ENCODE results near the gene NOMO2.
"Not testable (repeated sequence)": the region's sequence is repeated elsewhere in the genome, so short reads cannot be mapped to it uniquely, and the experiment has no call there.

The NOMO2 gene

DNA sequence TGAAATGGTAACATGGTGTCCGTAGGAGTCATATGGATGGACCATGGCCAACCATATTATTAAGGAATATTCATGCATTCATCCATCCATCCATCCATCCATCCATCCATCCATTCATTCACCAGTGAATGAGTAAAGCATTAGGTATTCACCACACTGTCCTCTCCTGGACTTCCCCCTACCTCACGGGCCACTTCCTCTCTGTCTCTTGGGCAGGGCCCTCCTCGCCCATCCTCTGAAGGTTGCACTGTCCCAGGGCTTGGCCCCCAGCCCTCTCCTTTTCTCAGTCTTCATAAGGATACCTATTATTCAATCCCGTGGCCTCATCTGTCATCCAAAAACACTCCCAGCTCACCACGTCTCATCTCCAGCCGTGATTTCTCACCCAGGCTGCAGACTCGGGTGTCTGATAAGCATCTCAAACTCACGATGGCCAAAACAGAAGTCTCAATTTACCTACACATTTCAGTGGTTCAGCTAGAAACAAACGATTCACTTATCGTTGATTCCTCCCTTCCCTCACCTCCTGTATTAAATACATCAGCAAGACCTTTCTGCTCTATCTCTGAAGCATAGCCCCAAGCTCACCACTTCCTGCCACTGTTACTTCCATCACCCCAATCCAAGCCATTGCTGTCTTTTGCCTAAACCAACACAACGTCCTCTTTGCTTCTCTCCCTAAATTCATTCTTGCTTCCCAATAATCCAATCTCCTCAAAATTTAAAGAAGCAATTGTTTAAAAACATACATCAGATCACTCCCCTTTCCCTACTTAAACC is 69.6 kb downstream of the NOMO2 start:
- not testable (repeated sequence) for H3K27ac Mint-ChIP-seq; H3K4me3 Mint-ChIP-seq; H3K4me1 Mint-ChIP-seq (ENCODE audit: low read depth); H3K27me3 Mint-ChIP-seq; H3K36me3 Mint-ChIP-seq; H3K9me3 Mint-ChIP-seq (ENCODE audit: low read depth)

DNA sequence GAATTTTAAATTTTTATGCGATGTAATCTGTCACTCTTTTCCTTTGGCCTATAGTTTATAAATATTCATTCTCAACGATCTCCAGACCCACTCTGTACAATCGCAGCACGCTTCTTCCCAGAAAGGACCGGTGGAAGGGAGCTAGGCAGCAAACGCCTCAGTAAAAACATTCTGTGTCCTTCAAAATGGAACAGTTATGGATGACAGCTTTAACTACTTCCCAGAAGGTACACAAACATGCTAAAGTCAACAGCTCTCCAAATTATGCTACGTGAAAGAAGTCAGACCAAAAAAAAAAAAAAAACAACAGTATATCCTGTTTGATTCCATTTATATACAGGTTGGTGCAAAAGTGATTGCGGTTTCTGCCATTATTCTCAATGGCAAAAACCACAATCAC is 125.9 kb downstream of the NOMO2 start:
- H3K4me1 Mint-ChIP-seq (ENCODE audit: low read depth); H3K36me3 Mint-ChIP-seq; H3K4me3 Mint-ChIP-seq; H3K27ac Mint-ChIP-seq; H3K9me3 Mint-ChIP-seq (ENCODE audit: low read depth); H3K27me3 Mint-ChIP-seq: not testable (repeated sequence)

DNA sequence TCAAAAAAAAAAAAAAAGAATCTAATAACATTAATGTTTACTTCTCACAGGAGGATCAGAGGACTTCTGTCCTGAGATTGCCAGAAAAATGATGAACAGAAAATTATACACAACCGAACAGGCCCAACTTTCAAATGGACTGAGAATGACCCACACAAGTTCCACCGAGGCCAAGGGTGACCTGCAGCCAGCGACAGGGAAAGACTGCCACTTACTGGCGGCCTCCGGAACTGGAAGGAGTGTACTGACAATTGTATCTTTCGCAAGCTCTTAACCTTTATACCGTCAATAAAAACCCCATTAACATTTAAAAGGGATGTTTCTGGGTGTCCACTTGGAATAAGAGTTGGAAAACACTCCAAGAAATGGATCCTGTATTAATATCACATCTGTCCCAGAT is 146.1 kb downstream of the NOMO2 start:
- H3K9me3 Mint-ChIP-seq (ENCODE audit: low read depth); H3K4me1 Mint-ChIP-seq (ENCODE audit: low read depth); H3K36me3 Mint-ChIP-seq; H3K27me3 Mint-ChIP-seq; H3K4me3 Mint-ChIP-seq; H3K27ac Mint-ChIP-seq: not testable (repeated sequence)

DNA sequence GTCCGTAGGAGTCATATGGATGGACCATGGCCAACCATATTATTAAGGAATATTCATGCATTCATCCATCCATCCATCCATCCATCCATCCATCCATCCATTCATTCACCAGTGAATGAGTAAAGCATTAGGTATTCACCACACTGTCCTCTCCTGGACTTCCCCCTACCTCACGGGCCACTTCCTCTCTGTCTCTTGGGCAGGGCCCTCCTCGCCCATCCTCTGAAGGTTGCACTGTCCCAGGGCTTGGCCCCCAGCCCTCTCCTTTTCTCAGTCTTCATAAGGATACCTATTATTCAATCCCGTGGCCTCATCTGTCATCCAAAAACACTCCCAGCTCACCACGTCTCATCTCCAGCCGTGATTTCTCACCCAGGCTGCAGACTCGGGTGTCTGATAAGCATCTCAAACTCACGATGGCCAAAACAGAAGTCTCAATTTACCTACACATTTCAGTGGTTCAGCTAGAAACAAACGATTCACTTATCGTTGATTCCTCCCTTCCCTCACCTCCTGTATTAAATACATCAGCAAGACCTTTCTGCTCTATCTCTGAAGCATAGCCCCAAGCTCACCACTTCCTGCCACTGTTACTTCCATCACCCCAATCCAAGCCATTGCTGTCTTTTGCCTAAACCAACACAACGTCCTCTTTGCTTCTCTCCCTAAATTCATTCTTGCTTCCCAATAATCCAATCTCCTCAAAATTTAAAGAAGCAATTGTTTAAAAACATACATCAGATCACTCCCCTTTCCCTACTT is 152.2 kb downstream of the NOMO2 start:
- H3K27ac Mint-ChIP-seq, H3K27me3 Mint-ChIP-seq: not testable (repeated sequence)

DNA sequence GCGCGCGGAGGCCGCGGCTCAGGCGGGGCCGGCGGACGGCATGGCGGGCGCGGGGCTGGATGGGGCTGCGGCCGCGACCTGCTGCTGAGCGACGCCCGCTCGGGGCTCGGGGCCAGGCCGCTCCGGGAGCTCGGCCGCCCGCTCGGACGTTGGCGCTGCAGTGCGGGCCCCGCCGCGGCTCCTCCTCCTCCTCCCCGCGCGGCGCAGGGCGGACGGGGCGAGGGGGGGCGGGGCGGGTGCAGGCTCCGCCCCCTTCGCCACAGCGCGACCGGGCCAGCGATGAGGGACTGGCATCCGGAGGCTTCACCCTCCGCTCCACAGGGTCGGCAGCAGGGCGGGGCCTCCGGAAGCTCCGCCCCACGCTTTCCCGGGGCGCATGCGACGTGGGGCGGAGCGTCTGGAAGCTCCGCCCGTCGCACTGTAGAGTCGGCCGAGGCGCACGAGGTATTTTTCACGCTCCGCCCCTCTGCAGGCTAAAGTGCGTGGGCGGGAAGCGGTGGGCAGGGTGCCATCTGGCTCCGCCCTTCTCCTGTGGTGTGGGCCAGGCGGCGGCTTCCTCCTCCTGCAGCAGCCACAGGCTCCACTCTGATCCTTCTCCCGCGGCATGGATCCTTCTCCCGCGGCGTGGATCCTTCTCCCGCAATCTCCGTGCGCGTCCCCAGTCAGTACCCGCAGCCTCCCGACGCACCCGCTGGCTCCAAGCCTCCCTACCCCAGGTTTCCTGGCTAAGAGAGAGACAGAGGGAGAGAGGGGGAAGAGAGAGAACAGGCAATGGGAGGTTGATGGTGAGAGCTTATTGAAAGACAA is 159.8 kb downstream of the NOMO2 start:
- not testable (repeated sequence) for H3K9me3 Mint-ChIP-seq (ENCODE audit: low read depth); H3K27ac Mint-ChIP-seq; H3K4me1 Mint-ChIP-seq (ENCODE audit: low read depth); H3K27me3 Mint-ChIP-seq; H3K36me3 Mint-ChIP-seq; H3K4me3 Mint-ChIP-seq

More for the DNA sequence above, 152.2 kb downstream of the NOMO2 start:
- not testable (repeated sequence) for H3K4me1 Mint-ChIP-seq (ENCODE audit: low read depth); H3K36me3 Mint-ChIP-seq; H3K9me3 Mint-ChIP-seq (ENCODE audit: low read depth); H3K4me3 Mint-ChIP-seq

DNA sequence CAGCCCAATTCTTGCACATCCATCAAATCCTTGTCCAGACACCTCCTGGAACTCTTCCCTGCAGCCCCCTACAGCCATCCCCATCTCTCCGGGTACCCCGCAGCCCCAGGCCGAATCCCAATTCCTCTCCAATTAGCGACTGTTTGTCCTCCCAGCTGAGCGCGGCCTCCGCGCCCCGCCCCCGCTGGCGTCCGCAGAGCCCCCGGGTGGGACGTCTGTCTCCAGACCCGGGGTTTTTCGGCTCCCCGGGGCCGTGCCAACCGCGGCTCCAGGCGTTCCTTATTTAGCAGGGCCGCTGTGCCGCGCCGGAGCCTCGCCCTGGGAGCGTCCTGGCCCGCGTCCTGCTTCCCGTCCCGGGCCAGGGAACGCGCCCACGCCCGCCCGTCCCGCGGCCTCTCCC is 160.7 kb downstream of the NOMO2 start:
- not testable (repeated sequence) for H3K36me3 Mint-ChIP-seq; H3K9me3 Mint-ChIP-seq (ENCODE audit: low read depth); H3K27ac Mint-ChIP-seq; H3K4me1 Mint-ChIP-seq (ENCODE audit: low read depth); H3K27me3 Mint-ChIP-seq
- peak overlapping the region; percentile 64 for H3K4me3 Mint-ChIP-seq

DNA sequence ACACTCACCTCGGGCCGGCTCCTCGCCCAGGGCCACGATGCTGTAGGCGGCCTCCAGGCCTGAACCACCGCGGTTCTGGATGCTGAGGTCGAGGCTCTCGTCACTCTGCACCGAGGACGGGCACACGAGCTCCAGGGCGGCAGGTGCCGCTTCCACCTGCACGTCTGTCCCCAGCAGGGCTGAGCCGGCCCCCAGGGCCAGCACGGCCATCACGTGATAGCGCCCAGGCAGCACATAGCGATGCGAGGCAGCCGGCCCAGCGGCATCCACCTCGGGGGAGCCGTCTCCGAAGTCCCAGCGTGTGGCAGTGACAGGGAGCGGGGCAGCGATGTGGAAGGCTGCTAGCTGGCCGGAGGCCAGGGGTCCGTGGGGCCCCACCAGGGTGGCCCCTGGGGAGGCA is 167.5 kb downstream of the NOMO2 start:
- H3K4me3 Mint-ChIP-seq = not testable (repeated sequence)

DNA sequence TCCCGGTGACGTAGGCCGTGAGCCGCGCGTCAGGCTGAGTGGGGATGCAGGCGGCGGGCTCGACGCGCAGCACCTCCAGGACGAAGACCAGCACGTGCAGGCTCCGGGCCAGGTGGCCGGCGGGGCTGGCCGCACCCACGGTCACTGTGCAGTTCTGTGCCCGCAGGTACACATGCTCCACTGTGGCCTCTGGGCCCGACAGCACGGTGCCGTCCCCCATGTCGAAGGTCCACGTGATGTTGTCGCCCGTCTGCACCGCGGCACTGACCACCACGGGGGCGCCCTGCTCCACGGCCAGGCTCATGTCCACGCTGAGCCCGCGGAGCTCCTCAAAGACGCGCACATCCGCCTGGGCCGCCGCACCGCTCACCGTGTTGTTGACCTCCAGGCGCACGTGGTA is 174.1 kb downstream of the NOMO2 start:
- not testable (repeated sequence) for H3K4me1 Mint-ChIP-seq (ENCODE audit: low read depth); H3K27me3 Mint-ChIP-seq; H3K9me3 Mint-ChIP-seq (ENCODE audit: low read depth); H3K27ac Mint-ChIP-seq; H3K36me3 Mint-ChIP-seq; H3K4me3 Mint-ChIP-seq

More for the DNA sequence above, 167.5 kb downstream of the NOMO2 start:
- H3K27me3 Mint-ChIP-seq; H3K4me1 Mint-ChIP-seq (ENCODE audit: low read depth); H3K27ac Mint-ChIP-seq; H3K36me3 Mint-ChIP-seq; H3K9me3 Mint-ChIP-seq (ENCODE audit: low read depth): not testable (repeated sequence)

DNA sequence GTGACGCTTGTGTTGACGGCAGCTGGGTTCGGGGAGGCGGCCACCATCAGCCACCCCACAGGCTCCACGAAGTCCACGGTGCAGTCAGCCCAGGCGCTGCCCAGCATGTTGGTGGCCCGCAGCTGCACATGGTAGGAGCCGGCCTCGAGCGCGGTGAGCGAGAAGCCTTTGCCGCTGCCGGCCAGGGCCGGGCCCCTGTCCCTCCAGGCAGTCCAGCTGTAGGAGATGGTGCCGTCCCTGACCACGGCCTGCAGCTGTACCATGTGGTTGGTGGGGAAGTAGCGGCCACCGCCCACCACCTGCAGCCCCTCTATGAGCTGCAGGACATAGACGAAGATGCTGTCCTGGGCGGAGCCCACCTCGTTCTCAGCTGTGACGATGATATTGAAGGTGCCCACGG is 175.4 kb downstream of the NOMO2 start:
- H3K27me3 Mint-ChIP-seq; H3K4me3 Mint-ChIP-seq; H3K9me3 Mint-ChIP-seq (ENCODE audit: low read depth); H3K4me1 Mint-ChIP-seq (ENCODE audit: low read depth); H3K36me3 Mint-ChIP-seq; H3K27ac Mint-ChIP-seq: not testable (repeated sequence)

DNA sequence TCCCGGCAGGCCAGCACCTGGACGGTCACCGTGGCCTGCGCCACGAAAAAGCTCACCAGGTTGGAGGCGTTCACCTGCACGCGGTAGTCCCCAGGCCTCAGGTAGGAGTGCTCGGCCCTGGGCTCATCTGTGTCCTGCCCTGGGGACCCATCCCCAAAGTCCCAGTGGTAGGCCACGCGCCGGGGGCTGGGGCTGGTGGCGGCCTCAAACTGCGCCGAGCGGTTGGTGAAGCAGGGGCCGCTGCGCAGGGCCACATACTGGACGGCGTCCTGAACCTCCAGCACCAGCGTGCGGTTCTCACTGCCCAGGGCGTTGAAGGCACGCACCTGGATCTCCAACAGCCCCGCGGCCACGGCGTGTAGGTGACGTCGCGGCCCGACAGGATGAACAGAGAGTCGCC is 176.6 kb downstream of the NOMO2 start:
- H3K4me1 Mint-ChIP-seq (ENCODE audit: low read depth); H3K4me3 Mint-ChIP-seq; H3K27ac Mint-ChIP-seq; H3K36me3 Mint-ChIP-seq; H3K27me3 Mint-ChIP-seq; H3K9me3 Mint-ChIP-seq (ENCODE audit: low read depth): not testable (repeated sequence)

DNA sequence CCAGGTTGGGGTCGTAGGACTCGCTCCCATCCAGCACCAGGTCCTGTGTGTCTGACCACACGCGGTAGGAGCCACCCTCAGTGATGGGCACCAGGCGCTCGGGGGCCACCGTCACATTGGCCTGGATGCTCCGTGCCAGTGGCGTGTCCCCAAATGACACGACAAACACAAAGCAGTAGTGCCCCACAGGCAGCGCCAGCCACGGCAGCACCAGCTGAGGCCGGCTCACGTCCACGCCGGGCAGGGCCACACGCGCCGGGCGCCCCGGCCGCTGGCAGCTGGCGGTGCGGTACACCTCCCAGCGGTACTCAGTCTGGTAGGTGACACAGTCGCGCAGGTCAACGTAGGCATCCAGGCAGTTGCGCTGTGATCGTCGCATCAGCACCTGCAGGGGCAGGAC is 177.0 kb downstream of the NOMO2 start:
- H3K9me3 Mint-ChIP-seq (ENCODE audit: low read depth); H3K4me3 Mint-ChIP-seq; H3K27me3 Mint-ChIP-seq; H3K4me1 Mint-ChIP-seq (ENCODE audit: low read depth); H3K27ac Mint-ChIP-seq; H3K36me3 Mint-ChIP-seq: not testable (repeated sequence)

DNA sequence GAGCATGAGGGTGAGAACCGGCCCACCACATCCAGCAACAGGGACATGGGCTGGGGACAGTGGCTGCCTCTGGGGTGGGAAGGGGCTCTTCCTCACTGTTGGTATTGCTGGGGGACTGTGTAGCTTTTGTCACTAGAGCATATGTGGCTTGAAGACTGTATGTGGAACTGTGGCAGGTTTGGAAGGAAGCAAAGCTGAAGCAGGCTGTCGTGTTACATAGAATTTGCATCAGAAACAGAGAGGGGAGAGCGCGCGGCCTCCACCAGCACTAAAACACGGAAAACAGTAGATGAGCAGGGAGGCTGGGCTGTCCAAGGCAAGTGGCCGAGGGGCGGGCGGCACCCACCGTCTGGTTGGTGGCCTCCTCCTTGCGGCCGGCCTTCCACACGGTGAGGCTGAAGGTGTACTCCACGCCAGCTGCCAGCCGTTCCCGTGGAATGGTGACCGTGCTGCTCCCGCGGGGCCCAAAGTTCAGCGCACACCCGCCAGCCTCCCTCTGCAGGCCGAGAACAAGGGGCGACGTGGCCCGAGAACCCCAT is 177.7 kb downstream of the NOMO2 start:
- not testable (repeated sequence) for H3K27ac Mint-ChIP-seq; H3K36me3 Mint-ChIP-seq; H3K4me1 Mint-ChIP-seq (ENCODE audit: low read depth); H3K27me3 Mint-ChIP-seq; H3K4me3 Mint-ChIP-seq; H3K9me3 Mint-ChIP-seq (ENCODE audit: low read depth)

DNA sequence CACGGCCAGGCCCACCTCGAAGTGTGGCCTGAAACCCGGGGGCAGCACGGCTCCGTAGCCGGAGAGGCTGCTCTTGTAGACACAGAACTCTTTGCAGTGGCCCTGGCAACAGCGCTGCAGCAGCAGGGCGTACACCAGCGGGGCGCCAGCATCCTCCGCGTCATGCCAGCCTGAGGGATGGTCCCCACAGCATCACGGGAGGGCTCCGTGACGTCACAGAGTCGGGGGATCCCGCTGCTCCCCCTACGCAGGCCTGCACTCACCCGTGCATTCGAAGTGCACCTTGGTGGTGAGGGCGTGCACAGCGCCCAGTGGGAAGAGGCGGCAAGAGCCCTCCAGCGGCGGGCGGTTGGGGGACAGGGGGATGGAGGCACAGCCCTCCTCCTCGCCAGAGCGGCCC is 179.2 kb downstream of the NOMO2 start:
- not testable (repeated sequence) for H3K27me3 Mint-ChIP-seq; H3K4me1 Mint-ChIP-seq (ENCODE audit: low read depth); H3K27ac Mint-ChIP-seq; H3K4me3 Mint-ChIP-seq; H3K9me3 Mint-ChIP-seq (ENCODE audit: low read depth); H3K36me3 Mint-ChIP-seq
